Smooth muscle cell (in vitro differentiated cells): ENCODE results near the gene LNPEP. TPM values are rescaled to one million over a fixed set of nuclear protein-coding genes. Genes with fewer than 3 reads are reported as not detected.

Experiments used
- DNase-seq: peaks from one replicate; lab custom pipeline; 2025; ENCODE audit not compliant: unreplicated experiment; lab: John Stamatoyannopoulos, UW
- H2AFZ ChIP-seq: fragments of 200-600 bp; sonication (generic); 2 replicates; pipeline ENCODE4 v1.6.0; 2016; ENCODE audit warnings: antibody characterized with exemption, low read depth, mild to moderate bottlenecking
- H3F3A ChIP-seq: fragments of 200-600 bp; sonication (generic); 2 replicates; pipeline ENCODE4 v1.6.0; 2017; ENCODE audit warnings: antibody characterized with exemption, low read depth
- H3K27ac ChIP-seq: fragments of 200-600 bp; sonication (generic); 2 replicates; pipeline ENCODE4 v1.5.1; 2016; ENCODE audit warnings: low read depth, mild to moderate bottlenecking
- H3K27me3 ChIP-seq: fragments of 200-600 bp; sonication (generic); 2 replicates; pipeline ENCODE4 v1.6.1; 2016; ENCODE audit warnings: low read depth, mild to moderate bottlenecking
- H3K36me3 ChIP-seq: fragments of 200-600 bp; sonication (generic); 2 replicates; pipeline ENCODE4 v1.5.1; 2016; ENCODE audit warnings: low read depth
- H3K4me1 ChIP-seq: fragments of 200-600 bp; sonication (generic); 2 replicates; pipeline ENCODE4 v1.5.1; 2016; ENCODE audit warnings: low read depth
- H3K4me2 ChIP-seq: fragments of 200-600 bp; sonication (generic); 2 replicates; pipeline ENCODE4 v1.6.0; 2016; ENCODE audit warnings: mild to moderate bottlenecking
- H3K4me3 ChIP-seq: fragments of 200-600 bp; sonication (generic); 2 replicates; pipeline ENCODE4 v1.5.1; 2016; ENCODE audit warnings: mild to moderate bottlenecking
- H3K79me2 ChIP-seq: fragments of 200-600 bp; sonication (generic); 2 replicates; pipeline ENCODE4 v1.6.0; 2016; ENCODE audit warnings: low read depth, mild to moderate bottlenecking
- H3K9ac ChIP-seq: fragments of 200-600 bp; sonication (generic); 2 replicates; pipeline ENCODE4 v1.6.0; 2016; ENCODE audit warnings: low read depth
- H3K9me3 ChIP-seq: fragments of 200-600 bp; sonication (generic); replicated peaks from 2 replicates; pipeline ENCODE4 v1.5.1; 2016; ENCODE audit warnings: low read depth
- H4K20me1 ChIP-seq: fragments of 200-600 bp; sonication (generic); 2 replicates; pipeline ENCODE4 v1.6.0; 2016; ENCODE audit warnings: low read depth
- WGBS: methylation state at CpG from one replicate; pipeline ENCODE4 v1.1.7; 2016; ENCODE audit warnings: low lambda C conversion rate; 5-methylcytosine and 5-hydroxymethylcytosine counted together
- polyA plus RNA-seq: library from polyadenylated mRNA; unstranded; fragments of >200 nt; fragmentation: Nextera tagmentation; extraction: Ambion mirVana; gene quantifications from 2 replicates; pipeline ENCODE4 v1.2.1, GENCODE V29; 2016
- total RNA-seq: library from RNA; depleted of rRNA; stranded (reverse); fragments of >200 nt; gene quantifications from 2 replicates; pipeline ENCODE4 v1.2.3, GENCODE V29; 2014
- TF ChIP-seq, protein P1 (sequence below): fragments of 200-600 bp; sonication (generic); IDR thresholded peaks from 2 replicates; pipeline ENCODE4 v1.5.1; 2017; ENCODE audit warnings: borderline replicate concordance, mild to moderate bottlenecking, antibody characterized with exemption; ENCODE audit not compliant: insufficient read depth, poor library complexity, severe bottlenecking

The LNPEP gene
- total and polyA plus RNA-seq, 2 experiments from 2014 or later: 2.3 to 24.3 TPM

GRCh38 chr5:97037819-97038218 is 101.9 kb downstream of the LNPEP start:
- Histone ChIP-seq H3K79me2 (no peaks in the 10 kb centered on the region), H3K4me2 (no peak overlapping the region), H3K9me3 (no peaks in the 10 kb centered on the region), H3K4me3 (no peak overlapping the region), H3K4me1 (no peaks in the 10 kb centered on the region), H3K36me3 (no peaks in the 10 kb centered on the region), H2AFZ (no peak overlapping the region), H3K9ac (no peak overlapping the region), H3K27ac (no peak overlapping the region), H3F3A (no peaks in the 10 kb centered on the region), H3K27me3 (no peaks in the 10 kb centered on the region), H4K20me1 (no peaks in the 10 kb centered on the region)
- DNase-seq: no peak
- TF ChIP-seq, protein P1, sequence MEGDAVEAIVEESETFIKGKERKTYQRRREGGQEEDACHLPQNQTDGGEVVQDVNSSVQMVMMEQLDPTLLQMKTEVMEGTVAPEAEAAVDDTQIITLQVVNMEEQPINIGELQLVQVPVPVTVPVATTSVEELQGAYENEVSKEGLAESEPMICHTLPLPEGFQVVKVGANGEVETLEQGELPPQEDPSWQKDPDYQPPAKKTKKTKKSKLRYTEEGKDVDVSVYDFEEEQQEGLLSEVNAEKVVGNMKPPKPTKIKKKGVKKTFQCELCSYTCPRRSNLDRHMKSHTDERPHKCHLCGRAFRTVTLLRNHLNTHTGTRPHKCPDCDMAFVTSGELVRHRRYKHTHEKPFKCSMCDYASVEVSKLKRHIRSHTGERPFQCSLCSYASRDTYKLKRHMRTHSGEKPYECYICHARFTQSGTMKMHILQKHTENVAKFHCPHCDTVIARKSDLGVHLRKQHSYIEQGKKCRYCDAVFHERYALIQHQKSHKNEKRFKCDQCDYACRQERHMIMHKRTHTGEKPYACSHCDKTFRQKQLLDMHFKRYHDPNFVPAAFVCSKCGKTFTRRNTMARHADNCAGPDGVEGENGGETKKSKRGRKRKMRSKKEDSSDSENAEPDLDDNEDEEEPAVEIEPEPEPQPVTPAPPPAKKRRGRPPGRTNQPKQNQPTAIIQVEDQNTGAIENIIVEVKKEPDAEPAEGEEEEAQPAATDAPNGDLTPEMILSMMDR: no peak
- WGBS: 83% methylated on average over 7 of the region's 7 CpGs

DNA sequence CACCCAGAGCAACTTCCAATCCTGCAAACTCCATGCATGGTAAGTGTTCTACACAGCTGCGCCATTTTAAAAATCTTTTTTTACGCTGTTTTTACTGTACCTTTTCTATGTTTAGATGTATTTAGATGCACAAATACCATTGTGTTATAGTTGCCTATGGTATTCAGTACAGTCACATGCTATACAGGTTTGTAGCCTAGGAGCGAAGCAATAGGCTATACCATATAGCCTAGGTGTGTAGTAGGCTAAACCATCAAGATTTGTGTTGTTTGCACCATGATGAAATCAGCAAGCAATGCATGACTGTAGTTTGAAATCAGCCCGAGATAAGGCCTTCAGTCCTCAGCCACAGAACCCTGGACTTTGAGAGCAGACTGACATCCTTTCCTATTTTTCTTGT is 105.4 kb downstream of the LNPEP start:
- no peak overlapping the region for H2AFZ ChIP-seq
- no peak overlapping the region for H3K9ac ChIP-seq
- no peaks in the 10 kb centered on the region for H3K79me2 ChIP-seq
- H3K4me1 ChIP-seq: peaks cover 3% of the 10 kb centered on the region
- no peak for DNase-seq
- 95% methylated on average over 4 of the region's 4 CpGs for WGBS
- no peaks in the 10 kb centered on the region for H3K9me3 ChIP-seq
- TF ChIP-seq, protein P1: no peak
- H3K4me2 ChIP-seq: no peak overlapping the region
- no peaks in the 10 kb centered on the region for H3F3A ChIP-seq
- H3K36me3 ChIP-seq: no peaks in the 10 kb centered on the region
- H4K20me1 ChIP-seq: no peaks in the 10 kb centered on the region
- no peak overlapping the region for H3K4me3 ChIP-seq
- no peaks in the 10 kb centered on the region for H3K27me3 ChIP-seq
- no peak overlapping the region for H3K27ac ChIP-seq

- H3K9me3 ChIP-seq: no peaks in the 10 kb centered on the region
- TF ChIP-seq, protein P1: no peak
- 80% methylated on average over 7 of the region's 7 CpGs for WGBS
Measured at GRCh38 chr5:97042996-97043395, 107.1 kb downstream of the LNPEP start.

GRCh38 chr5:97043511-97043910 is 107.6 kb downstream of the LNPEP start:
- Histone ChIP-seq H4K20me1 (no peaks in the 10 kb centered on the region), H3K27ac (no peak overlapping the region), H3K9ac (no peak overlapping the region), H3K4me2 (no peak overlapping the region), H3K36me3 (no peaks in the 10 kb centered on the region), H3K4me1 (peaks cover 3% of the 10 kb centered on the region), H3F3A (no peaks in the 10 kb centered on the region), H3K4me3 (no peak overlapping the region), H3K9me3 (no peaks in the 10 kb centered on the region), H3K27me3 (no peaks in the 10 kb centered on the region), H2AFZ (no peak overlapping the region), H3K79me2 (no peaks in the 10 kb centered on the region)
- TF ChIP-seq, protein P1: no peak
- DNase-seq: no peak
- 84% methylated on average over 3 of the region's 3 CpGs for WGBS

More at GRCh38 chr5:97042996-97043395, 107.1 kb downstream of the LNPEP start:
- H3K27ac ChIP-seq: no peak overlapping the region
- no peak overlapping the region for H3K9ac ChIP-seq
- H3K27me3 ChIP-seq: no peaks in the 10 kb centered on the region
- H3K4me1 ChIP-seq: peaks cover 3% of the 10 kb centered on the region
- no peaks in the 10 kb centered on the region for H4K20me1 ChIP-seq
- DNase-seq: no peak
- H2AFZ ChIP-seq: no peak overlapping the region
- no peaks in the 10 kb centered on the region for H3F3A ChIP-seq
- no peaks in the 10 kb centered on the region for H3K36me3 ChIP-seq
- no peak overlapping the region for H3K4me3 ChIP-seq
- no peak overlapping the region for H3K4me2 ChIP-seq
- no peaks in the 10 kb centered on the region for H3K79me2 ChIP-seq
